Measurements from ENCODE around the gene DIPK1A. TPM values are rescaled to one million over a fixed set of nuclear protein-coding genes. Genes with fewer than 3 reads are reported as not detected.

Gene DIPK1A
- total RNA-seq, 1 donor from 2014 or later: 24.5 TPM

GRCh38 chr1:92848201-92848600 is 113.1 kb downstream of the DIPK1A start:
- FAIRE-seq: no peak
- no peak for DNase-seq (ENCODE audit: low spot score in 2 of 2)

GRCh38 chr1:92845908-92846307 is 115.4 kb downstream of the DIPK1A start:
- no peak for FAIRE-seq
- no peak for DNase-seq (ENCODE audit: low spot score in 2 of 2)

- no peak for DNase-seq (ENCODE audit: low spot score in 2 of 2)
- FAIRE-seq: no peak
Measured at GRCh38 chr1:92844439-92844838, 116.8 kb downstream of the DIPK1A start.

- FAIRE-seq (no peak), DNase-seq (ENCODE audit: low spot score in 2 of 2) (no peak)
Measured at GRCh38 chr1:92843429-92844352, 117.6 kb downstream of the DIPK1A start.

- FAIRE-seq: no peak
- DNase-seq (ENCODE audit: low spot score in 2 of 2): no peak
Measured at GRCh38 chr1:92843046-92843423, 118.2 kb downstream of the DIPK1A start.

GRCh38 chr1:92842082-92843045 is 118.9 kb downstream of the DIPK1A start:
- DNase-seq (ENCODE audit: low spot score in 2 of 2): no peak

GRCh38 chr1:92840600-92840999 is 120.7 kb downstream of the DIPK1A start:
- FAIRE-seq: no peak

More at GRCh38 chr1:92842082-92843045, 118.9 kb downstream of the DIPK1A start:
- no peak for FAIRE-seq

GRCh38 chr1:92839442-92839841 is 121.8 kb downstream of the DIPK1A start:
- FAIRE-seq (no peak), DNase-seq (ENCODE audit: low spot score in 2 of 2) (no peak)

More at GRCh38 chr1:92840600-92840999, 120.7 kb downstream of the DIPK1A start:
- DNase-seq (ENCODE audit: low spot score in 2 of 2): no peak

- DNase-seq (ENCODE audit: low spot score in 2 of 2) (no peak), FAIRE-seq (no peak)
Measured at GRCh38 chr1:92838519-92838918, 122.7 kb downstream of the DIPK1A start.

GRCh38 chr1:92837062-92837461 is 124.2 kb downstream of the DIPK1A start:
- DNase-seq (ENCODE audit: low spot score in 2 of 2): no peak
- FAIRE-seq: no peak

- FAIRE-seq (no peak), DNase-seq (ENCODE audit: low spot score in 2 of 2) (no peak)
Measured at GRCh38 chr1:92834617-92835016, 126.6 kb downstream of the DIPK1A start.

- DNase-seq (ENCODE audit: low spot score in 2 of 2) (no peak), FAIRE-seq (no peak)
Measured at GRCh38 chr1:92833840-92834239, 127.4 kb downstream of the DIPK1A start.

- DNase-seq (ENCODE audit: low spot score in 2 of 2): no peak
- FAIRE-seq: no peak
Measured at GRCh38 chr1:92832537-92833114, 128.6 kb downstream of the DIPK1A start.

- FAIRE-seq: no peak
Measured at GRCh38 chr1:92831762-92832536, 129.3 kb downstream of the DIPK1A start, which contains the start of gene RPL5. TSS of gene RPL5 (plus strand) at chr1:92832040. CDS start at chr1:92832115, 75 bp downstream.

GRCh38 chr1:92831368-92831761 is 129.9 kb downstream of the DIPK1A start:
- FAIRE-seq: no peak

More at GRCh38 chr1:92831762-92832536, 129.3 kb downstream of the DIPK1A start, which contains the start of gene RPL5:
- DNase-seq (ENCODE audit: low spot score in 2 of 2): peak; percentile 80 to 93

GRCh38 chr1:92826792-92827191 is 134.5 kb downstream of the DIPK1A start:
- no peak for DNase-seq (ENCODE audit: low spot score in 2 of 2)
- no peak for FAIRE-seq

More at GRCh38 chr1:92831368-92831761, 129.9 kb downstream of the DIPK1A start:
- DNase-seq (ENCODE audit: low spot score in 2 of 2): no peak

- DNase-seq (ENCODE audit: low spot score in 2 of 2) (no peak), FAIRE-seq (no peak)
Measured at GRCh38 chr1:92822879-92823278, 138.4 kb downstream of the DIPK1A start.

GRCh38 chr1:92820551-92820950 is 140.7 kb downstream of the DIPK1A start:
- no peak for FAIRE-seq

GRCh38 chr1:92820024-92820423 is 141.2 kb downstream of the DIPK1A start:
- FAIRE-seq (no peak), DNase-seq (ENCODE audit: low spot score in 2 of 2) (no peak)

More at GRCh38 chr1:92820551-92820950, 140.7 kb downstream of the DIPK1A start:
- no peak for DNase-seq (ENCODE audit: low spot score in 2 of 2)
